Adipocyte (in vitro differentiated cells): ENCODE results near the gene FCHO2.
"Not testable (repeated sequence)": the region's sequence is repeated elsewhere in the genome, so short reads cannot be mapped to it uniquely, and the experiment has no call there.

Experiments
- DNase-seq: peaks from one replicate; pipeline ENCODE4 v3.0.0-alpha.2; 2015; ENCODE audit warnings: low read depth
- H3K27me3 ChIP-seq: replicated peaks from 2 replicates; pipeline ENCODE4 v1.7.0; 2013; ENCODE audit warnings: mild to moderate bottlenecking, low read length, moderate library complexity; ENCODE audit not compliant: control insufficient read depth, insufficient read depth
- H3K36me3 ChIP-seq: 2 replicates; pipeline ENCODE4 v1.7.0; 2013; ENCODE audit warnings: low read length, mild to moderate bottlenecking, moderate library complexity; ENCODE audit not compliant: control insufficient read depth, insufficient read depth, severe bottlenecking
- H3K4me1 ChIP-seq: 2 replicates; pipeline ENCODE4 v1.7.0; 2013; ENCODE audit warnings: mild to moderate bottlenecking, low read length, moderate library complexity; ENCODE audit not compliant: control insufficient read depth, insufficient read depth
- H3K4me3 ChIP-seq: 2 replicates; pipeline ENCODE4 v1.7.0; 2013; ENCODE audit warnings: mild to moderate bottlenecking, low read length, moderate library complexity
- H3K9ac ChIP-seq: 2 replicates; pipeline ENCODE4 v1.7.0; 2013; ENCODE audit warnings: mild to moderate bottlenecking, low read length, moderate library complexity
- H3K9me3 ChIP-seq: 2 replicates; pipeline ENCODE4 v1.7.0; 2013; ENCODE audit warnings: mild to moderate bottlenecking, low read length, moderate library complexity; ENCODE audit not compliant: control insufficient read depth

Gene FCHO2

DNA sequence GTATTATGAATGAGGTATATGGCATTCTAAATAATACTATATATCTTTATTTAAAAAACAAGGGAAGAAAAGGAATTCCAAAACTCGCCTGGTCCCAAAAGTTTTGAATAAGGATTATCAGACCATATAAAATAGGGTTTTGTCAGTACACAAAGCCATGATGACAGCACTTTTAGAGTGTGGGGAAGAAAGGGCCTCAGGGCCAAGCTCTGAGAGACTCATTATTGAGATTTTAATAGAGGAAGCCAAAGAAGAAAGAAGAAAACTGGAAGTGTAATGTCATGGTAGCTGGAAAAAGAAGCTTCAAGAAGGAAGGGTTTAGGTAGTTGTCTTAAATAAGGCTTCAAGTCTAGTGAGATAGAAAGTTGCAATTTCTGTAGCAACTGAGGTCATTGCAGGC is 53.0 kb downstream of the FCHO2 start:
- H3K9ac ChIP-seq, result no peak overlapping the region
- no peaks in the 10 kb centered on the region for H3K9me3 ChIP-seq
- peaks cover 8% of the 10 kb centered on the region for H3K36me3 ChIP-seq
- DNase-seq, result no peak
- peaks cover 16% of the 10 kb centered on the region for H3K4me1 ChIP-seq
- H3K27me3 ChIP-seq, result no peaks in the 10 kb centered on the region
- H3K4me3 ChIP-seq, result no peak overlapping the region

DNA sequence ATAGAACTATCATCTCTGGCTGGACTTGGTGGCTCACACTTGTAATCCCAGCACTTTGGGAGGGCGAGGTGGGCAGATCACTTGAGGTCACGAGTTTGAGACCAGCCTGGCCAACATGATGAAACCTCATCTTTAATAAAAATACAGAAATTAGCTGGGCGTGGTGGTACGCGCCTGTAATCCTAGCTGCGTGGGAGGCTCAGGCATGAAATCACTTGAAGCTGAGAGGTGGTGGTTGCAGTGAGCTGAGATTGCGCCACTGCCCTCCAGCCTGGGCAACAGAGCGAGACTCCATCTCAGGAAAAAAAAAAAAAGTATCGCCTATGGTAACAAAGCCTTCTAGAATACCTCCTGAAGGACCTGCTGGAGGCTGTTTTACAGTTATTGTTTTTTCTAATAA is 55.8 kb downstream of the FCHO2 start:
- H3K4me3 ChIP-seq, H3K36me3 ChIP-seq, H3K9ac ChIP-seq, H3K27me3 ChIP-seq, DNase-seq, H3K4me1 ChIP-seq, H3K9me3 ChIP-seq: not testable (repeated sequence)

DNA sequence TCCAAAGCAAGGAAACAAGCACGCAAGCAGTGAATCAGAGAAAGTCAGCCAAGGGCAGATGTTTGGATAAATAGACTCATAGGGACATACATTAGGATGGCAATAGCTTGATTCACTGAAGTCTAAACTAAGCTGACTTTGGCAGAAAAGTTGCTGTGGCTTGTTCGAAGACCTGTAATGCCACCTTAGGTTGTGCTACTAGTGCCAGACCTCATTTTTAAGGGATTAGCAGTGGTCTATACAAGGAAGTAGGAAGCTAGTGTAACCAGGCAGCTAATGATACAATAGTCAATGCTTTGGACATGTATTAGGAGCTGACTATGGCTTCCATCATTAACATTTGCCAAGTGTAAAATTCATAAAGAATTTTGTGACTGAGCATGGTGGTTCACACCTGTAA is 63.1 kb downstream of the FCHO2 start:
- Histone ChIP-seq H3K27me3 (no peaks in the 10 kb centered on the region), H3K4me1 (peaks cover 15% of the 10 kb centered on the region), H3K4me3 (no peak overlapping the region), H3K9ac (no peak overlapping the region), H3K36me3 (peaks cover 7% of the 10 kb centered on the region), H3K9me3 (no peaks in the 10 kb centered on the region)
- no peak for DNase-seq

DNA sequence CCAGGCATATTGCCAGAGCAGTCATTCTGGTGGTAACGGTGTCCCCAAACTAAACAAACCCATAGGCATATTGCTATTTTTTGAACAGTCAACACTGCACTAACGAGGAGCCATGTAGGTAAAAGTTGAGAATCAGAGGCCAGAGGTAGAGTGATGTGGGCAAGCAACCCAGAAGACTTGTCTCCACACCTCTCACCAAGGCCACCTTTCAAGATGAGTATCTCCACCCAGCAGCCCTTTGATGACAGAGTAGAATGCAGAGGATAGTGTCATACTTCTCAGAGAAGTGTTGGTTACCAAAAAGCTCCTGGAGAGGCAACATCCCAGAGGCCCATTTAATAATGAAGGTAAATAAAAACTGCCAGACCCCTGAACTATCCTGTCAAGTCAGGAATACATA is 63.9 kb downstream of the FCHO2 start:
- H3K9me3 ChIP-seq, result no peaks in the 10 kb centered on the region
- peaks cover 7% of the 10 kb centered on the region for H3K36me3 ChIP-seq
- H3K9ac ChIP-seq, result no peak overlapping the region
- no peak overlapping the region for H3K4me3 ChIP-seq
- H3K4me1 ChIP-seq, result peaks cover 15% of the 10 kb centered on the region
- DNase-seq, result no peak
- H3K27me3 ChIP-seq, result no peaks in the 10 kb centered on the region

DNA sequence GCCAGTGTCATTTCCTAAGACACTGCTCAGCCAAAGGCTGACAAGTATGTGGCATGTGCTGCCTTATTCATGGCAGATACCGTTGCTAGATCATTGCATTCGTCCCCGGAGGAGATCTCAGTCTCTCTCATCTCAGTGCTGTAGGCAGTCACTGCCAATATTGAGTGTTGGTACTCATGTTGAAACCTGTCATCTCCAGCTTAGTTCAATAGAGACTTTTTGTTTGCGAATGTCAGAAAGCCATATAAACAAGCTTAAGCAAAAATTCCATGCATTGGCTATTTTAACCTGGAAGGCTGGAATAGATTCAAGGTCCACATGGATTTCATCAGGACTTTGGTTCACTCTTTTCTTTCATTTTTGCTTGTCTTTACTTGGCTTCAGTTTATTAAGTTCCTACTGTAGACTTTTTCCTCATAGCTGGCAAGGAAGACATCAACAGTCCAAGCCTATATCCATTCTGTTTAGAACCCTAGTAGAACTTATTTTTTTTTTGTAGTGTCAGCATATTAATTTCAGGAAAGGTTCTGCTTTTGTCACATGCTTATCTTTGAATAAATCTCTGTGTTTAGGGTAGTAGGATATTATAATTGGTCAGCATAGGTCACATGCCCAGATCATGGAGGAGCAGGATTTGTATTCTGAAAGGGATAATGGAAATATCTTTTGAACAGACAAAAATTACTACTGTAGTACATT is 66.8 kb downstream of the FCHO2 start:
- no peak overlapping the region for H3K9ac ChIP-seq
- peaks cover 15% of the 10 kb centered on the region for H3K4me1 ChIP-seq
- peak overlapping the region; percentile 51 for H3K4me3 ChIP-seq
- DNase-seq, result peak; percentile 64
- H3K9me3 ChIP-seq, result no peaks in the 10 kb centered on the region
- peaks cover 7% of the 10 kb centered on the region for H3K36me3 ChIP-seq
- H3K27me3 ChIP-seq, result no peaks in the 10 kb centered on the region

DNA sequence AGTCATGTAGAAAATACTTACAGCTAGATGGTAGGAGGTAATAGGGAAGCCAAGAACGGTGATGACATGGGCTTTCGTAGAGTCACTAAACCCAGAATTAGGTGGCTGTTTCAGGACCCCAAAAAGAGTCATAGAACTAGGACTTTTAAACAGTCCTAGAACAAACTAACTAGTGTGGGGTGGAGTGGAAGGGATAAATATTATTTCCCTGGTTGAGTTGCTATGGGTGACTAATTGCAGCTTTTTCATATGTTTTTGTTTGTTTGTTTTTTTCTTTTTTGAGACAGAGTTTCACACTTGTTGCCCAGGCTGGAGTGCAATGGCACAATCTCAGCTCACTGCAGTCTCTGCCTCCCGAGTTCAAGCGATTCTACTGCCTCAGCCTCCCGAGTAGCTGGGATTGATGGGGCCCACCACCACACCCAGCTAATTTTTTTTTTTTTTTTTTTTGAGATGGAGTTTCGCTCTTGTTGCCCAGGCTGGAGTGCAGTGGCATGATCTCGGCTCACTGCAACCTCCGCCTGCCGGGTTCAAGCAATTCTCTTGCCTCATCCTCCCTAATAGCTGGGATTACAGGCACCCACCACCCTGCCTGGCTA is 69.2 kb downstream of the FCHO2 start:
- H3K4me3 ChIP-seq, H3K9me3 ChIP-seq, H3K9ac ChIP-seq, H3K36me3 ChIP-seq, H3K27me3 ChIP-seq: not testable (repeated sequence)
- H3K4me1 ChIP-seq, result peaks cover 15% of the 10 kb centered on the region
- peak; percentile 8 for DNase-seq

DNA sequence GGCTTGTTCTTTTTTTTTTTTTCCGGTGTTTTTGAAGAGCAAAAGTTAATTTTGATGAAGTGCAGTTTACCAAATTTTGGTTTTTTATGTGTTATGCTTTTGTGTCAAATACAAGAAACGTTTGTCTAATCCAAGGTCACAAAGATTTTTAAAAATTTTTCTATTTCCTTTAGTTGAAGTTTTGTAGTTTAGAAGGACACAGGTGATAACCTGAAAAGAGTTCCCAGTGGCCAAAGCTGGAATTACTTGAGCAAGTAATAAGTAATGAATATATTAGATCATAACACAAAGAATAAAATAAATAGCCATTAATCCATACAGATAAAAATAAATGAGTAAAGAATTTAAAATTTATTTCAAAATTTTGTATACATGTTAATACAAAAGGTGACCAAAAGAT is 71.5 kb downstream of the FCHO2 start:
- H3K9ac ChIP-seq, result no peak overlapping the region
- no peak overlapping the region for H3K4me3 ChIP-seq
- DNase-seq, result no peak

DNA sequence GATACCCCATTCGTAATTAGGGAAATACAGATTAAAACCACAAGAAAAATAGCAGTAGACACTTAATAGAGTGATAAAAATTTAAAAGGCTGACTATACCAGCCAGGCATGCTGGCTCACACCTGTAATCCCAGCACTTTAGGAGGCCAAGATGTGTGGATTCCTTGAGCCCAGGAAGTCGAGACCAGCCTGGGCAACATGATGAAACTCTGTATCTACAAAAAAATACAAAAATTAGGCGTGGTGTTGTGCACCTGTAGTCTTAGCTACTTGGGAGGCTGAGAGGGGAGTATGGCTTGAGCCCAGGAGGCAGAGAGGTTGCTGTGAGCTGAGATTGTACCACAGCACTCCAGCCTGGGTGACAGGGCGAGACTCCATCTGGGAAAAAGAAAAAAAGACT is 72.0 kb downstream of the FCHO2 start:
- Histone ChIP-seq H3K27me3 (no peaks in the 10 kb centered on the region), H3K9me3 (no peaks in the 10 kb centered on the region), H3K36me3 (no peaks in the 10 kb centered on the region), H3K9ac (no peak overlapping the region), H3K4me3 (no peak overlapping the region), H3K4me1 (peaks cover 21% of the 10 kb centered on the region)
- DNase-seq, result no peak

More for the DNA sequence above, 71.5 kb downstream of the FCHO2 start:
- no peaks in the 10 kb centered on the region for H3K27me3 ChIP-seq
- no peaks in the 10 kb centered on the region for H3K36me3 ChIP-seq
- H3K9me3 ChIP-seq, result no peaks in the 10 kb centered on the region
- peaks cover 25% of the 10 kb centered on the region for H3K4me1 ChIP-seq

DNA sequence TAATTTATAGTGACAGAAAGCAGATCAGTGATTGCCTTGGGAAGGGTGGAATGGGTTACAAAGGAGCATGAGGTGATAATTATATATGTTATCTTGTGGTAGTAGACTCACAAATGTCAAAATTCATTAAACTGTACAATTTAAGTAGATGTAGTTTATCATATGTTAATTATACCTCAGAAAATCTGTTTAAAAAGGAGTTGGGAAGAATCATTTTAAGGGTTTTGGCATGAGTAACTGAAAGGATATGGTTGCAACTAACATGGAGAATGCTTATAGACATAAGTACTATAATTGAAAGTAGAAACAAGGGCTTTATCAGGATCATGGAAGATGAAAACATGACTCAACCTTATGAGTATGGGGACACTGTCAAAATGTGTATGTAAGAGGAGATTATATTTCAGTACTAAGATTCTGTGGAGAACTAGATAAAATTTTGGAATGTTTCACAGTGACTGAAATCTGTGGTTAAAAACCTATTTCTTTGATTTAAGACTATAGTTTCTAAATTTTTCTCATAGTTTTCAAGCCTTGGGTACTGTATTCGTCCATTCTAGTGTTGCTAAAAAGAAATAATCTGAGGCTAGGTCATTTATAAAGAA is 73.3 kb downstream of the FCHO2 start:
- Histone ChIP-seq H3K4me3 (no peak overlapping the region), H3K27me3 (no peaks in the 10 kb centered on the region), H3K36me3 (no peaks in the 10 kb centered on the region), H3K4me1 (peaks cover 17% of the 10 kb centered on the region), H3K9ac (no peak overlapping the region), H3K9me3 (no peaks in the 10 kb centered on the region)
- peak; percentile 69 for DNase-seq

DNA sequence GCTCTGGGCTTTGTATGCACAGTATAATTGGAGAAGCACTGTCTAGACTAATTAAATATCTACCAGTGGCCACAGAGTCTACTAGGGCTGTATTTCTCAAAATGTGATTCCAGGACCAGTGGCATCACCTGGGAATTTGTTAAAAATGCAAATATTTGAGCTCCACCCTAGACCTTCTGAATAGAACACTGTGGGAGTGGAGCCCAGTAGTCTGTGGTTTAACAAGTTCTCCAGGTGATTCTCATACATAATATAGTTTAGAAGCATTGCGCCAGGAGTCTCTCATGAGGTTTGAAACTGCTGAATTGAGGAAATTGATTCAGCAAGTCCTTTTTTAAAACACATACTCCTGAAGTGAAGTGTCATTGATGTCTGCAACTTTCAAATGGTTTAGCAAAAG is 74.7 kb downstream of the FCHO2 start:
- H3K36me3 ChIP-seq, result peaks cover 11% of the 10 kb centered on the region
- no peaks in the 10 kb centered on the region for H3K9me3 ChIP-seq
- no peak overlapping the region for H3K4me3 ChIP-seq
- H3K9ac ChIP-seq, result no peak overlapping the region
- H3K27me3 ChIP-seq, result no peaks in the 10 kb centered on the region
- DNase-seq, result no peak
- peaks cover 17% of the 10 kb centered on the region for H3K4me1 ChIP-seq

DNA sequence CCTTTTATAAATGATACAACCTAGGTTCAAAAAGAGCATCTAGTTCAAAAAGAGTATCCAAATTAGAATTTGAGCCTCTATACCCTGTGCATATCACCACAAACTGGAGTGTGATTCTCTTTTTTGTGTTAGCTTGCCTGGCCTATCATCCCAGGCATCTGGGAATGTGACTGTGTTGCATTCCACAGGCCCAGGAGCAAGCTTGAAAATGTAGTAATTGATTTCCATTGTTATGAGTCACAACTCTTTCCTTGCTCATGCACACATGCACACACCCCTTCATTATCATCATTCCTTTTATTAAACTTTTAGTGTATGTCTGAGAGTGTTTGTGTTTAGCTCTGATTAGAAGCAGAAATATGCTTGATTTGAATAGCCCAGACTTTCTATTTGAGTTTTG is 75.2 kb downstream of the FCHO2 start:
- no peaks in the 10 kb centered on the region for H3K9me3 ChIP-seq
- DNase-seq, result peak; percentile 84
- H3K4me3 ChIP-seq, result no peak overlapping the region
- H3K27me3 ChIP-seq, result no peaks in the 10 kb centered on the region
- no peak overlapping the region for H3K9ac ChIP-seq
- peaks cover 15% of the 10 kb centered on the region for H3K36me3 ChIP-seq
- H3K4me1 ChIP-seq, result peaks cover 17% of the 10 kb centered on the region
